HAP-1 (cell line): ENCODE data around the gene FGF14.
"Not testable (repeated sequence)": the region's sequence is repeated elsewhere in the genome, so short reads cannot be mapped to it uniquely, and the experiment has no call there.

ENCODE experiments used
- DNase-seq, 2 experiments: peaks; one replicate each; pipeline ENCODE4 v3.0.0-alpha.2; 2016 to 2020; ENCODE audit warnings: low spot score in 2 of 2
- H3K27me3 ChIP-seq: fragments of 250-450 bp; sonication (Bioruptor Pico); 2 replicates; pipeline ENCODE4 v1.5.1; 2020; ENCODE audit warnings: low read depth, mild to moderate bottlenecking, moderate library complexity
- H3K36me3 ChIP-seq: fragments of 250-450 bp; sonication (Bioruptor Pico); replicated peaks from 2 replicates; pipeline ENCODE4 v1.5.1; 2020; ENCODE audit warnings: mild to moderate bottlenecking
- H3K4me1 ChIP-seq: fragments of 250-450 bp; sonication (Bioruptor Pico); 2 replicates; pipeline ENCODE4 v1.5.1; 2020; ENCODE audit warnings: mild to moderate bottlenecking
- H3K4me3 ChIP-seq: fragments of 250-450 bp; sonication (Bioruptor Pico); 2 replicates; pipeline ENCODE4 v1.5.1; 2020; ENCODE audit warnings: mild to moderate bottlenecking, moderate library complexity
- H3K9me3 ChIP-seq: fragments of 250-450 bp; sonication (Bioruptor Pico); 2 replicates; pipeline ENCODE4 v1.5.1; 2020; ENCODE audit warnings: mild to moderate bottlenecking, moderate library complexity
- in situ Hi-C: fragments of 300-500 bp; cut with MboI; formaldehyde crosslinking; loops from 3 replicates; pipeline ENCODE4 v1.14.3; 2020; ENCODE audit warnings: low sequenced_read_pairs, inconsistent platforms, mixed read lengths

The FGF14 gene

GRCh38 chr13:102021777-102022176 lies 380.1 kb downstream of the FGF14 start:
- in situ Hi-C loops = no loop called here

GRCh38 chr13:102020611-102021216 lies 381.1 kb downstream of the FGF14 start:
- no peaks in the 10 kb centered on the region for H3K9me3 ChIP-seq
- H3K4me1 ChIP-seq = no peaks in the 10 kb centered on the region
- no peaks in the 10 kb centered on the region for H3K27me3 ChIP-seq
- in situ Hi-C loops = no loop called here
- no peaks in the 10 kb centered on the region for H3K36me3 ChIP-seq
- H3K4me3 ChIP-seq = no peak overlapping the region
- DNase-seq = no peak

More at GRCh38 chr13:102021777-102022176, 380.1 kb downstream of the FGF14 start:
- Histone ChIP-seq H3K4me1 (no peaks in the 10 kb centered on the region), H3K27me3 (no peaks in the 10 kb centered on the region), H3K9me3 (no peaks in the 10 kb centered on the region), H3K36me3 (no peaks in the 10 kb centered on the region), H3K4me3 (no peak overlapping the region)
- DNase-seq = no peak

- H3K4me3 ChIP-seq = no peak overlapping the region
- H3K36me3 ChIP-seq = no peaks in the 10 kb centered on the region
- DNase-seq = no peak
- no peaks in the 10 kb centered on the region for H3K4me1 ChIP-seq
- in situ Hi-C loops = no loop called here
- no peaks in the 10 kb centered on the region for H3K9me3 ChIP-seq
- no peaks in the 10 kb centered on the region for H3K27me3 ChIP-seq
Measured at GRCh38 chr13:102018716-102019115, 383.1 kb downstream of the FGF14 start.

- Histone ChIP-seq H3K9me3 (no peaks in the 10 kb centered on the region), H3K27me3 (no peaks in the 10 kb centered on the region), H3K36me3 (no peaks in the 10 kb centered on the region), H3K4me1 (no peaks in the 10 kb centered on the region), H3K4me3 (no peak overlapping the region)
- DNase-seq = no peak
- in situ Hi-C loops = no loop called here
Measured at GRCh38 chr13:102017248-102017647, 384.6 kb downstream of the FGF14 start.

- Histone ChIP-seq H3K36me3 (no peaks in the 10 kb centered on the region), H3K27me3 (no peaks in the 10 kb centered on the region), H3K9me3 (no peaks in the 10 kb centered on the region; the same call in 1 of the 2 replicates), H3K4me1 (no peaks in the 10 kb centered on the region), H3K4me3 (no peak overlapping the region)
- in situ Hi-C loops = no loop called here
- no peak for DNase-seq
Measured at GRCh38 chr13:102012299-102013293, 389.3 kb downstream of the FGF14 start.

- DNase-seq, H3K36me3 ChIP-seq, in situ Hi-C loops, H3K9me3 ChIP-seq, H3K4me1 ChIP-seq, H3K27me3 ChIP-seq, H3K4me3 ChIP-seq: not testable (repeated sequence)
Measured at GRCh38 chr13:102011455-102011854, 390.4 kb downstream of the FGF14 start.

GRCh38 chr13:102003848-102004570 lies 397.8 kb downstream of the FGF14 start:
- no peak for DNase-seq
- no peak overlapping the region for H3K4me3 ChIP-seq
- no peaks in the 10 kb centered on the region for H3K4me1 ChIP-seq
- in situ Hi-C loops = no loop called here
- H3K9me3 ChIP-seq = no peaks in the 10 kb centered on the region; the same call in 1 of the 2 replicates
- no peaks in the 10 kb centered on the region for H3K27me3 ChIP-seq
- H3K36me3 ChIP-seq = no peaks in the 10 kb centered on the region

GRCh38 chr13:102002287-102002686 lies 399.6 kb downstream of the FGF14 start:
- no peaks in the 10 kb centered on the region for H3K9me3 ChIP-seq
- no peaks in the 10 kb centered on the region for H3K4me1 ChIP-seq
- no peak for DNase-seq
- no peaks in the 10 kb centered on the region for H3K27me3 ChIP-seq
- H3K4me3 ChIP-seq = no peak overlapping the region
- in situ Hi-C loops = no loop called here
- H3K36me3 ChIP-seq = no peaks in the 10 kb centered on the region

GRCh38 chr13:102000764-102001163 lies 401.1 kb downstream of the FGF14 start:
- in situ Hi-C loops = no loop called here
- H3K4me1 ChIP-seq = no peaks in the 10 kb centered on the region
- H3K9me3 ChIP-seq = no peaks in the 10 kb centered on the region
- H3K36me3 ChIP-seq = no peaks in the 10 kb centered on the region
- no peak for DNase-seq
- H3K4me3 ChIP-seq = no peak overlapping the region
- no peaks in the 10 kb centered on the region for H3K27me3 ChIP-seq

GRCh38 chr13:101998129-101998528 lies 403.7 kb downstream of the FGF14 start:
- Histone ChIP-seq H3K9me3 (no peaks in the 10 kb centered on the region), H3K27me3 (no peaks in the 10 kb centered on the region), H3K4me1 (no peaks in the 10 kb centered on the region), H3K4me3 (no peak overlapping the region), H3K36me3 (no peaks in the 10 kb centered on the region)
- DNase-seq = no peak
- in situ Hi-C loops = no loop called here

GRCh38 chr13:101996954-101997353 lies 404.9 kb downstream of the FGF14 start:
- H3K9me3 ChIP-seq = no peaks in the 10 kb centered on the region
- no peak for DNase-seq
- H3K4me3 ChIP-seq = no peak overlapping the region
- no peaks in the 10 kb centered on the region for H3K27me3 ChIP-seq
- in situ Hi-C loops = no loop called here
- H3K36me3 ChIP-seq = no peaks in the 10 kb centered on the region
- no peaks in the 10 kb centered on the region for H3K4me1 ChIP-seq

- no peaks in the 10 kb centered on the region; the same call in 1 of the 2 replicates for H3K27me3 ChIP-seq
- H3K36me3 ChIP-seq = no peaks in the 10 kb centered on the region
- no peak overlapping the region for H3K4me3 ChIP-seq
- no peaks in the 10 kb centered on the region for H3K4me1 ChIP-seq
- DNase-seq = no peak
- H3K9me3 ChIP-seq = no peaks in the 10 kb centered on the region
- in situ Hi-C loops = no loop called here
Measured at GRCh38 chr13:101989798-101990350, 412.0 kb downstream of the FGF14 start.

GRCh38 chr13:101988140-101988539 lies 413.7 kb downstream of the FGF14 start:
- H3K4me3 ChIP-seq = no peak overlapping the region
- no peaks in the 10 kb centered on the region for H3K36me3 ChIP-seq
- in situ Hi-C loops = no loop called here
- DNase-seq = no peak
- no peaks in the 10 kb centered on the region for H3K9me3 ChIP-seq
- no peaks in the 10 kb centered on the region for H3K4me1 ChIP-seq
- no peaks in the 10 kb centered on the region; the same call in 1 of the 2 replicates for H3K27me3 ChIP-seq
